ENCODE results near the gene WDR33. TPM values are rescaled to one million over a fixed set of nuclear protein-coding genes. Genes with fewer than 3 reads are reported as not detected.

Gene WDR33
- total and polyA plus RNA-seq, 10 of the 15 experiments (the other 5 are each of a cell fraction or from before 2014, with no cell fraction given), result 29.2 to 73.8 (median 45.6) TPM

DNA sequence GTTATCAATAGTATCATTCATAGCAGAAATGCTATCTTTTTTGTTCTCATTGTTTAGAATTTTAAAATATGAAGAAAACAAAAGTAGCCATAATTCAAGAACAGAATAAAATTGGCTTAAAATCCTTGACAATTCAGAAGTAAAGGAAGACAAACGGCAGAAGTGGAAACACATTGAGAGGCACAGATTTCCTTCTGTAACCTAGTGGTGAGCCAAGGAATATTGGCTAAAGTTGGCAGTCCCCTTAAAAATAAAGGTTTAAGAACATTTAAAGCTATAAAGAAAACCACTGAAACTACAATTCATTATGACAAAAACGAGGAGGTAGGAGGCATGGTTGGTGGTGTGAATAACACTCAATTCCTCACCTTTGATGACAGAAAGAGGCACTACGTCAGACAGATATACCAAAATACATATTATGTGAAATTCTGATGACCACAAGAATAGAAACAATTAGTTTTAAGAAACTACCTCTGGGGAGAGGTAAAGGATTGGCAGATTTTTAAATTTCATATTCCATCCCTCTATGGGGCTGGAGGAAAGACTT is 67.4 kb downstream of the WDR33 start (continued):
- TF ChIP-seq ZNF384 (IDR thresholded peaks at IDR 0.05; ENCODE audit: borderline replicate concordance, low read depth, low read length), result no peak
- no peak for TF ChIP-seq CBFB (IDR thresholded peaks at IDR 0.05; ENCODE audit: low read depth)
- TF ChIP-seq EP300 (IDR thresholded peaks at IDR 0.05; ENCODE audit: borderline replicate concordance in 1 of 2, control insufficient read depth in 1 of 2, low read depth in 2 of 2, low read length in 2 of 2), result peak; percentile 90 to 92; a peak in 3 of 4 replicates
- no peak for TF ChIP-seq RAD51 (IDR thresholded peaks at IDR 0.05)
- peak; percentile 28 for TF ChIP-seq SMAD1 (IDR thresholded peaks at IDR 0.05; ENCODE audit: low read depth, partially characterized antibody)
- TF ChIP-seq, protein P1, sequence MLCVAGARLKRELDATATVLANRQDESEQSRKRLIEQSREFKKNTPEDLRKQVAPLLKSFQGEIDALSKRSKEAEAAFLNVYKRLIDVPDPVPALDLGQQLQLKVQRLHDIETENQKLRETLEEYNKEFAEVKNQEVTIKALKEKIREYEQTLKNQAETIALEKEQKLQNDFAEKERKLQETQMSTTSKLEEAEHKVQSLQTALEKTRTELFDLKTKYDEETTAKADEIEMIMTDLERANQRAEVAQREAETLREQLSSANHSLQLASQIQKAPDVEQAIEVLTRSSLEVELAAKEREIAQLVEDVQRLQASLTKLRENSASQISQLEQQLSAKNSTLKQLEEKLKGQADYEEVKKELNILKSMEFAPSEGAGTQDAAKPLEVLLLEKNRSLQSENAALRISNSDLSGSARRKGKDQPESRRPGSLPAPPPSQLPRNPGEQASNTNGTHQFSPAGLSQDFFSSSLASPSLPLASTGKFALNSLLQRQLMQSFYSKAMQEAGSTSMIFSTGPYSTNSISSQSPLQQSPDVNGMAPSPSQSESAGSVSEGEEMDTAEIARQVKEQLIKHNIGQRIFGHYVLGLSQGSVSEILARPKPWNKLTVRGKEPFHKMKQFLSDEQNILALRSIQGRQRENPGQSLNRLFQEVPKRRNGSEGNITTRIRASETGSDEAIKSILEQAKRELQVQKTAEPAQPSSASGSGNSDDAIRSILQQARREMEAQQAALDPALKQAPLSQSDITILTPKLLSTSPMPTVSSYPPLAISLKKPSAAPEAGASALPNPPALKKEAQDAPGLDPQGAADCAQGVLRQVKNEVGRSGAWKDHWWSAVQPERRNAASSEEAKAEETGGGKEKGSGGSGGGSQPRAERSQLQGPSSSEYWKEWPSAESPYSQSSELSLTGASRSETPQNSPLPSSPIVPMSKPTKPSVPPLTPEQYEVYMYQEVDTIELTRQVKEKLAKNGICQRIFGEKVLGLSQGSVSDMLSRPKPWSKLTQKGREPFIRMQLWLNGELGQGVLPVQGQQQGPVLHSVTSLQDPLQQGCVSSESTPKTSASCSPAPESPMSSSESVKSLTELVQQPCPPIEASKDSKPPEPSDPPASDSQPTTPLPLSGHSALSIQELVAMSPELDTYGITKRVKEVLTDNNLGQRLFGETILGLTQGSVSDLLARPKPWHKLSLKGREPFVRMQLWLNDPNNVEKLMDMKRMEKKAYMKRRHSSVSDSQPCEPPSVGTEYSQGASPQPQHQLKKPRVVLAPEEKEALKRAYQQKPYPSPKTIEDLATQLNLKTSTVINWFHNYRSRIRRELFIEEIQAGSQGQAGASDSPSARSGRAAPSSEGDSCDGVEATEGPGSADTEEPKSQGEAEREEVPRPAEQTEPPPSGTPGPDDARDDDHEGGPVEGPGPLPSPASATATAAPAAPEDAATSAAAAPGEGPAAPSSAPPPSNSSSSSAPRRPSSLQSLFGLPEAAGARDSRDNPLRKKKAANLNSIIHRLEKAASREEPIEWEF (IDR thresholded peaks at IDR 0.05; ENCODE audit: insufficient replicate concordance, low read depth, low read length), result peak; percentile 58
- TF ChIP-seq MEF2B (IDR thresholded peaks at IDR 0.05; ENCODE audit: partially characterized antibody, poor library complexity, severe bottlenecking), result peak; percentile 82
- peak; percentile 78 for TF ChIP-seq IKZF1 (conservative IDR thresholded peaks at IDR 0.05)
- TF ChIP-seq, protein P2, sequence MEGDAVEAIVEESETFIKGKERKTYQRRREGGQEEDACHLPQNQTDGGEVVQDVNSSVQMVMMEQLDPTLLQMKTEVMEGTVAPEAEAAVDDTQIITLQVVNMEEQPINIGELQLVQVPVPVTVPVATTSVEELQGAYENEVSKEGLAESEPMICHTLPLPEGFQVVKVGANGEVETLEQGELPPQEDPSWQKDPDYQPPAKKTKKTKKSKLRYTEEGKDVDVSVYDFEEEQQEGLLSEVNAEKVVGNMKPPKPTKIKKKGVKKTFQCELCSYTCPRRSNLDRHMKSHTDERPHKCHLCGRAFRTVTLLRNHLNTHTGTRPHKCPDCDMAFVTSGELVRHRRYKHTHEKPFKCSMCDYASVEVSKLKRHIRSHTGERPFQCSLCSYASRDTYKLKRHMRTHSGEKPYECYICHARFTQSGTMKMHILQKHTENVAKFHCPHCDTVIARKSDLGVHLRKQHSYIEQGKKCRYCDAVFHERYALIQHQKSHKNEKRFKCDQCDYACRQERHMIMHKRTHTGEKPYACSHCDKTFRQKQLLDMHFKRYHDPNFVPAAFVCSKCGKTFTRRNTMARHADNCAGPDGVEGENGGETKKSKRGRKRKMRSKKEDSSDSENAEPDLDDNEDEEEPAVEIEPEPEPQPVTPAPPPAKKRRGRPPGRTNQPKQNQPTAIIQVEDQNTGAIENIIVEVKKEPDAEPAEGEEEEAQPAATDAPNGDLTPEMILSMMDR (IDR thresholded peaks at IDR 0.05 in 2 of 3, conservative IDR thresholded peaks at IDR 0.05 in 1 of 3; ENCODE audit: control insufficient read depth in 2 of 3, extremely low read depth in 1 of 3, insufficient read depth in 1 of 3, low read depth in 3 of 3, low read length in 3 of 3), result 0 out of 6 replicates have a peak, but pooled peaks of 1 of the 3 experiments have one; percentile 11
- TF ChIP-seq KAT2A (conservative IDR thresholded peaks at IDR 0.05; ENCODE audit: control insufficient read depth, low read depth, low read length), result no peak
- TF ChIP-seq FOS (IDR thresholded peaks at IDR 0.05; ENCODE audit: borderline replicate concordance, extremely low read depth, insufficient read length), result no peak
- peak; percentile 98 for TF ChIP-seq MTA2 (IDR thresholded peaks at IDR 0.05; ENCODE audit: low read depth)
- peak; percentile 62 for TF ChIP-seq JUNB (IDR thresholded peaks at IDR 0.05)
- no peak for TF ChIP-seq IRF4 (IDR thresholded peaks at IDR 0.05; ENCODE audit: low read depth, low read length)
- TF ChIP-seq CHD4 (IDR thresholded peaks at IDR 0.05), result no peak
- no peak for TF ChIP-seq NFXL1 (IDR thresholded peaks at IDR 0.05; ENCODE audit: borderline replicate concordance)
- no peak for TF ChIP-seq CBX3 (IDR thresholded peaks at IDR 0.05; ENCODE audit: borderline replicate concordance, low read depth)
- TF ChIP-seq, protein P3, sequence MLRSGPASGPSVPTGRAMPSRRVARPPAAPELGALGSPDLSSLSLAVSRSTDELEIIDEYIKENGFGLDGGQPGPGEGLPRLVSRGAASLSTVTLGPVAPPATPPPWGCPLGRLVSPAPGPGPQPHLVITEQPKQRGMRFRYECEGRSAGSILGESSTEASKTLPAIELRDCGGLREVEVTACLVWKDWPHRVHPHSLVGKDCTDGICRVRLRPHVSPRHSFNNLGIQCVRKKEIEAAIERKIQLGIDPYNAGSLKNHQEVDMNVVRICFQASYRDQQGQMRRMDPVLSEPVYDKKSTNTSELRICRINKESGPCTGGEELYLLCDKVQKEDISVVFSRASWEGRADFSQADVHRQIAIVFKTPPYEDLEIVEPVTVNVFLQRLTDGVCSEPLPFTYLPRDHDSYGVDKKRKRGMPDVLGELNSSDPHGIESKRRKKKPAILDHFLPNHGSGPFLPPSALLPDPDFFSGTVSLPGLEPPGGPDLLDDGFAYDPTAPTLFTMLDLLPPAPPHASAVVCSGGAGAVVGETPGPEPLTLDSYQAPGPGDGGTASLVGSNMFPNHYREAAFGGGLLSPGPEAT (IDR thresholded peaks at IDR 0.05; ENCODE audit: low read depth), result peak; percentile 86
- TF ChIP-seq BHLHE40 (IDR thresholded peaks at IDR 0.05; ENCODE audit: borderline replicate concordance in 1 of 2, low read depth in 2 of 2, low read length in 1 of 2), result peak; percentile 50 to 57; a peak in 2 of 4 replicates
- TF ChIP-seq, protein P4, sequence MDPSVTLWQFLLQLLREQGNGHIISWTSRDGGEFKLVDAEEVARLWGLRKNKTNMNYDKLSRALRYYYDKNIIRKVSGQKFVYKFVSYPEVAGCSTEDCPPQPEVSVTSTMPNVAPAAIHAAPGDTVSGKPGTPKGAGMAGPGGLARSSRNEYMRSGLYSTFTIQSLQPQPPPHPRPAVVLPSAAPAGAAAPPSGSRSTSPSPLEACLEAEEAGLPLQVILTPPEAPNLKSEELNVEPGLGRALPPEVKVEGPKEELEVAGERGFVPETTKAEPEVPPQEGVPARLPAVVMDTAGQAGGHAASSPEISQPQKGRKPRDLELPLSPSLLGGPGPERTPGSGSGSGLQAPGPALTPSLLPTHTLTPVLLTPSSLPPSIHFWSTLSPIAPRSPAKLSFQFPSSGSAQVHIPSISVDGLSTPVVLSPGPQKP (IDR thresholded peaks at IDR 0.05; ENCODE audit: low read depth, low read length), result no peak
